Kasumi-1 (cell line): ENCODE results near the gene RPL27.
A peak's percentile ranks its signal among the peaks of the same experiment; 100 is the strongest.
"Not testable (repeated sequence)": the region's sequence is repeated elsewhere in the genome, so short reads cannot be mapped to it uniquely, and the experiment has no call there.

Source experiments
- DNase-seq, 2 experiments: peaks; one replicate each; lab custom pipeline; 2025; lab: John Stamatoyannopoulos, UW

RPL27 gene

GRCh38 chr17:42993913-42994312, 4.3 kb upstream of the RPL27 start:
- not testable (repeated sequence) for DNase-seq

- DNase-seq, result peak; percentile 45 to 57
These were observed 732 bp upstream of the RPL27 start for GRCh38 chr17:42997390-42997983.

- DNase-seq, result no peak
These were observed 845 bp downstream of the RPL27 start for GRCh38 chr17:42999003-42999525.

GRCh38 chr17:43000894-43001293, 2.7 kb downstream of the RPL27 start:
- DNase-seq, result not testable (repeated sequence)

GRCh38 chr17:43003542-43004172, 5.4 kb downstream of the RPL27 start:
- DNase-seq, result no peak

- peak; percentile 75 to 81 for DNase-seq
These were observed 8.7 kb downstream of the RPL27 start, which contains the start of gene IFI35 for GRCh38 chr17:43006639-43007551. Gene IFI35, plus strand, starts transcription at chr17:43006784. Its CDS starts 164 bp downstream, at chr17:43006948.

GRCh38 chr17:43010667-43011308, 12.6 kb downstream of the RPL27 start:
- no peak for DNase-seq

GRCh38 chr17:43011728-43012472, 13.7 kb downstream of the RPL27 start:
- DNase-seq, result no peak

- DNase-seq, result no peak
These were observed 15.1 kb downstream of the RPL27 start for GRCh38 chr17:43013296-43013695.

GRCh38 chr17:43014020-43014648, 15.9 kb downstream of the RPL27 start:
- DNase-seq, result peak in 1 of 2 experiments; percentile 23

GRCh38 chr17:43014649-43015542, 16.7 kb downstream of the RPL27 start:
- no peak for DNase-seq

GRCh38 chr17:43015579-43015978, 17.4 kb downstream of the RPL27 start:
- no peak for DNase-seq

- DNase-seq, result no peak
These were observed 18.0 kb downstream of the RPL27 start for GRCh38 chr17:43016216-43016615.

- no peak for DNase-seq
These were observed 20.0 kb downstream of the RPL27 start for GRCh38 chr17:43018008-43018853.

GRCh38 chr17:43018932-43019331, 20.7 kb downstream of the RPL27 start:
- DNase-seq, result peak in 1 of 2 experiments; percentile 10

- DNase-seq, result no peak
These were observed 21.2 kb downstream of the RPL27 start for GRCh38 chr17:43019418-43019817.

GRCh38 chr17:43020030-43020621, 21.9 kb downstream of the RPL27 start:
- no peak for DNase-seq
